Heart right ventricle (tissue), 16 donors: Measurements from ENCODE around the gene VPS13D. TPM values are rescaled to one million over a fixed set of nuclear protein-coding genes. Genes with fewer than 3 reads are reported as not detected.
A peak's percentile ranks its signal among the peaks of the same experiment; 100 is the strongest.

Experiments
- ATAC-seq, 8 donors: fragments of 200-7000 bp; cut with Tn5 transposase; one replicate each; pipeline ENCODE4 v1.9.1; 2020; ENCODE audit warnings: mild to moderate bottlenecking in 8 of 8, moderate library complexity in 8 of 8, moderate number of reproducible peaks in 1 of 8
- DNase-seq, 2 donors: peaks; one replicate each; pipeline ENCODE4 v3.0.0-alpha.2; 2020
- H3K27ac ChIP-seq, 10 donors: fragments of 200-600 bp; sonication (generic) in 2 of 10; one replicate each; pipeline versions ENCODE4 v1.5.0 to v1.8.0; 2020 to 2022; ENCODE audit warnings: mild to moderate bottlenecking in 3 of 10
- H3K27me3 ChIP-seq, 7 donors: fragments of 200-600 bp; one replicate each; pipeline ENCODE4 v1.8.0; 2021 to 2022; ENCODE audit warnings: mild to moderate bottlenecking in 2 of 7
- H3K36me3 ChIP-seq, 9 donors: fragments of 200-600 bp; sonication (generic) in 1 of 9; one replicate each; pipeline versions ENCODE4 v1.5.0 to v1.8.0; 2020 to 2022; ENCODE audit warnings: mild to moderate bottlenecking in 2 of 9
- H3K4me1 ChIP-seq, 9 donors: fragments of 200-600 bp; sonication (generic) in 1 of 9; one replicate each; pipeline versions ENCODE4 v1.5.0 to v1.8.0; 2020 to 2022; ENCODE audit warnings: mild to moderate bottlenecking in 4 of 9
- H3K4me3 ChIP-seq, 10 donors: fragments of 200-600 bp; sonication (generic) in 2 of 10; one replicate each; pipeline versions ENCODE4 v1.5.0 to v1.8.0; 2020 to 2022; ENCODE audit warnings: mild to moderate bottlenecking in 7 of 10, moderate library complexity in 2 of 10
- H3K9me3 ChIP-seq, 11 donors: fragments of 200-600 bp in 10 of 11; sonication (generic) in 2 of 11; one replicate each; pipeline versions ENCODE4 v1.5.0 to v1.8.0; 2013 to 2022; ENCODE audit warnings: mild to moderate bottlenecking in 2 of 11, control low read depth in 1 of 11, moderate library complexity in 1 of 11
- CTCF ChIP-seq, 9 donors: fragments of 200-600 bp; sonication (generic) in 2 of 9; IDR thresholded peaks; one replicate each; pipeline versions ENCODE4 v1.5.0 to v1.8.0; 2021 to 2022; ENCODE audit warnings: antibody characterized with exemption in 9 of 9, mild to moderate bottlenecking in 5 of 9, moderate library complexity in 1 of 9
- WGBS, 2 donors: extraction: QIAGEN DNeasy Blood & Tissue Kit; methylation state at CpG; one replicate each; pipeline ENCODE4 v1.1.7; 2013; ENCODE audit warnings: inconsistent platforms in 1 of 2; 5-methylcytosine and 5-hydroxymethylcytosine counted together
- intact Hi-C, 10 donors: fragments of 100-400 bp; cut with DNase I; formaldehyde crosslinking; loops; one replicate each; pipeline versions ENCODE4 v1.11.1 to v1.14.2; 2022
- polyA plus RNA-seq, 2 donors: library from polyadenylated mRNA; stranded (reverse); fragments of 200-250 nt; gene quantifications; one replicate each; pipeline ENCODE4 v1.2.3, GENCODE V29; 2013
- total RNA-seq, 10 donors: library from RNA; stranded (reverse); fragmentation: NEBNext Ultra II Directional in 3 of 10; extraction: Animal tissue kit (Norgen Biotek cat#: 25700) in 3 of 10; gene quantifications; one replicate each; pipeline versions ENCODE4 v1.2.1 to v1.2.4, GENCODE V29; 2021 to 2023
- donor health status: Arrhythmogenic right ventricular cardiomyopathy.
- donor health status: ischemic (EF 13 %, LVEDD 7.1; RV severe dilation, severe dysfunction).
- donor health status: healthy with polysubstance abuse.
- donor health status: DM: no; HTN: yes; CAD: no.
- donor health status: DM: no; HTN: no; CAD: no.
- donor health status: ischemic (EF 25% LVEDD 6.9; RV normal size, moderate dysfunction).
- donor health status: ischemic (EF 25% LVEDD 5.7; RV mildly dilated, moderate dysfunction).
- donor health status: healthy.
- donor health status: DM: yes; HTN: yes; CAD: no.
- donor health status: Ischemic cardiomyopathy.
- donor health status: ischemic (EF 35%, LVEDD 5.7; RV mildly dilated, moderate dysfunction).
- donor health status: nonischemic (EF 11% LVEDD 7.7; RV severe dilation, severe dysfunction).
- donor health status: DM: yes; HTN: yes; CAD: no.
- donor health status: PGD.
- donor health status: ischemic (EF 29% LVEDD 5.4; RV normal size, mild dysfunction).
- donor health status: nonischemic (EF 23%, LVEDD 6.1; RV moderate dilation, normal function).

The VPS13D gene
- total and polyA plus RNA-seq, 12 donors, result 36.9 to 161 (median 83.3) TPM

- DNase-seq (no peak), ATAC-seq (peak in 1 of 8 donors; percentile 2)
- Histone ChIP-seq H3K27ac (peak overlapping the region; percentile 1 to 88 (median 78)), H3K27me3 (no peaks in the 10 kb centered on the region), H3K36me3 (peaks cover 0 to 40% (median 3%) of the 10 kb centered on the region in 9 donors), H3K9me3 (no peaks in the 10 kb centered on the region), H3K4me3 (no peak overlapping the region), H3K4me1 (peaks cover 12 to 83% (median 56%) of the 10 kb centered on the region in 9 donors)
- no peak for TF ChIP-seq CTCF (IDR thresholded peaks at IDR 0.05)
- WGBS, 2 donors, result 81 to 84% methylated on average over 6 of the region's 6 CpGs
- intact Hi-C loops, result loop anchor here in 2 of 10 donors (5.0 to 10.0 kb wide), 3 partner anchors 62 to 184 kb away; partner anchors contain the start of gene DHRS3 (in 1 of the 2)
These were observed 203.1 kb downstream of the VPS13D start for GRCh38 chr1:12432897-12433296.

GRCh38 chr1:12433323-12434053 is 203.7 kb downstream of the VPS13D start:
- intact Hi-C loops, result loop anchor here in 3 of 10 donors (2.0 to 10.0 kb wide), 4 partner anchors 19 to 184 kb away; partner anchors contain the start of gene DHRS3 (in 1 of the 3)
- Histone ChIP-seq H3K4me1 (peaks cover 12 to 86% (median 59%) of the 10 kb centered on the region in 9 donors), H3K36me3 (peaks cover 0 to 39% (median 0%) of the 10 kb centered on the region in 9 donors), H3K4me3 (peak overlapping the region in 1 of 10 donors; percentile 2), H3K9me3 (no peaks in the 10 kb centered on the region), H3K27ac (peak overlapping the region; percentile 1 to 88 (median 78)), H3K27me3 (no peaks in the 10 kb centered on the region)
- 15 to 18% methylated on average over 12 of the region's 12 CpGs for WGBS, 2 donors
- DNase-seq (peak; percentile 44 to 67), ATAC-seq (peak; percentile 78 to 94 (median 86))
- no peak for TF ChIP-seq CTCF (IDR thresholded peaks at IDR 0.05)

GRCh38 chr1:12434174-12434573 is 204.3 kb downstream of the VPS13D start:
- peaks cover 0 to 39% (median 0%) of the 10 kb centered on the region in 9 donors for H3K36me3 ChIP-seq
- ATAC-seq, result peak; percentile 10 to 63 (median 42)
- peak overlapping the region; percentile 1 to 88 (median 78) for H3K27ac ChIP-seq
- intact Hi-C loops, result loop anchor here in 3 of 10 donors (2.0 to 10.0 kb wide), 4 partner anchors 19 to 183 kb away; partner anchors contain the start of gene DHRS3 (in 1 of the 3)
- no peak for DNase-seq
- H3K4me3 ChIP-seq, result no peak overlapping the region
- H3K4me1 ChIP-seq, result peaks cover 12 to 92% (median 62%) of the 10 kb centered on the region in 9 donors
- no peaks in the 10 kb centered on the region for H3K27me3 ChIP-seq
- no peak for TF ChIP-seq CTCF (IDR thresholded peaks at IDR 0.05)
- 28 to 31% methylated on average over 5 of the region's 5 CpGs for WGBS, 2 donors
- no peaks in the 10 kb centered on the region for H3K9me3 ChIP-seq

GRCh38 chr1:12434686-12435085 is 204.9 kb downstream of the VPS13D start:
- 66 to 75% methylated on average over 2 of the region's 2 CpGs for WGBS, 2 donors
- H3K27me3 ChIP-seq, result no peaks in the 10 kb centered on the region
- H3K4me3 ChIP-seq, result no peak overlapping the region
- no peaks in the 10 kb centered on the region for H3K9me3 ChIP-seq
- DNase-seq (no peak), ATAC-seq (peak in 4 of 8 donors; percentile 36 to 48 (median 40))
- H3K36me3 ChIP-seq, result peaks cover 0 to 36% (median 0%) of the 10 kb centered on the region in 9 donors
- H3K27ac ChIP-seq, result peak overlapping the region in 9 of 10 donors; percentile 65 to 88 (median 78)
- intact Hi-C loops, result loop anchor here in 5 of 10 donors (2.0 to 10.0 kb wide), 5 partner anchors 18 to 183 kb away; partner anchors contain the start of gene DHRS3 (in 2 of the 5)
- no peak for TF ChIP-seq CTCF (IDR thresholded peaks at IDR 0.05)
- peaks cover 12 to 89% (median 67%) of the 10 kb centered on the region in 9 donors for H3K4me1 ChIP-seq
